GM18508 (cell line): Measurements from ENCODE around the gene TMEM132E.
"Not testable (repeated sequence)": the region's sequence is repeated elsewhere in the genome, so short reads cannot be mapped to it uniquely, and the experiment has no call there.

Experiments used
- ATAC-seq: cut with Tn5 transposase; IDR thresholded peaks from one replicate; pipeline ENCODE4 v1.9.1; 2021; ENCODE audit warnings: moderate number of reproducible peaks; ENCODE audit not compliant: insufficient read depth, unreplicated experiment

TMEM132E gene, protein sequence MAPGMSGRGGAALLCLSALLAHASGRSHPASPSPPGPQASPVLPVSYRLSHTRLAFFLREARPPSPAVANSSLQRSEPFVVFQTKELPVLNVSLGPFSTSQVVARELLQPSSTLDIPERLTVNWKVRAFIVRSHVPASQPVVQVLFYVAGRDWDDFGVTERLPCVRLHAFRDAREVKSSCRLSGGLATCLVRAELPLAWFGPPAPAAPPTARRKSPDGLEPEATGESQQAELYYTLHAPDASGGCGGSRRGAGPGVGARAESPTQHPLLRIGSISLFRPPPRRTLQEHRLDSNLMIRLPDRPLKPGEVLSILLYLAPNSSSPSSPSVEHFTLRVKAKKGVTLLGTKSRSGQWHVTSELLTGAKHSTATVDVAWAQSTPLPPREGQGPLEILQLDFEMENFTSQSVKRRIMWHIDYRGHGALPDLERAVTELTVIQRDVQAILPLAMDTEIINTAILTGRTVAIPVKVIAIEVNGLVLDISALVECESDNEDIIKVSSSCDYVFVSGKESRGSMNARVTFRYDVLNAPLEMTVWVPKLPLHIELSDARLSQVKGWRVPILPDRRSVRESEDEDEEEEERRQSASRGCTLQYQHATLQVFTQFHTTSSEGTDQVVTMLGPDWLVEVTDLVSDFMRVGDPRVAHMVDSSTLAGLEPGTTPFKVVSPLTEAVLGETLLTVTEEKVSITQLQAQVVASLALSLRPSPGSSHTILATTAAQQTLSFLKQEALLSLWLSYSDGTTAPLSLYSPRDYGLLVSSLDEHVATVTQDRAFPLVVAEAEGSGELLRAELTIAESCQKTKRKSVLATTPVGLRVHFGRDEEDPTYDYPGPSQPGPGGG (N-terminal part only)

DNA sequence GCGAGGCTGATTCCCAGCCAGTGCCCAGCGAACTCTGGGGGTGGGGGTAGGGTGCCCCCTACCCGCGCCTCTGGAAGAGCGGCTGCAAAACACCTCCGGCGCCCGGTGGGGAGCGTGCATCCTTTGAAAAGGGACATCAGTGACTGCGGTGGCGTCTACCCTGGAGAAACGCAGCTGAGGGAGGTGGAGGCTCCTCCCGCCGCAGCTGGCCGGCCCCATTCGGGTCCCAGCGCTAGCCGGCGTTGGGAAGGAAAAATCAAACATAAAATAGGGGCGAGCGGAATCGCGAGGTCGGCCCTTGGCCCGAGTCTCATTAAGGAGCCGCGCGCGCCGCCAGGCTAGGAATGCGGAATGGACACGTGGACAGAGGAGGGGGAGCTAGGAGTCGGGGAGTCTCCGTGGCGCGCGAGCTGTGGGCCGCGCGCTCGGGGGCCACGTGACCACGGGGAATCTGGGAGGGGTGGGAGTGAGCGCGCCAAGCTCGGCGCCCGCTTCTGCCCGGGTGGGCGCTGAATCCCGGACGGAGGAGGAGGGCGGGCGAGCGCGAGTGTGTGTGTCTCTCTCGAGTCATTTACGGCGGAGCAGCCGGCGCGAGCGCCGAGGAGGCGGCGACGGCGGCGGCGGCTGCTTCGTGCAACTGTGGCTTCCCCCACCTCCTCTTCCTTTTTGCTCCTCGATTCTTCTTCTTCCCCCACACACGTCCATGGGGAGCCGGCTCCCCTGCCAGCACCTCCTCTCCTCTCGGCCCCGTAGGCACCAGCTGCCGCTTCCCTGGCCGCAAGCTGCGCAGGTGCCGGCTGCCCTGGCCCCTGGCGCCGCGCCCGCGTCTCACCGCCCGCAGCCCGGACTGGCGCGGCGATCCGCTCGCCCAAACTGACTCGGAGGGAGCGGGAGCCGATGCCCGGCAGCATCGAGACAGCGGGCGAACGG, at the start of gene TMEM132E:
Gene TMEM132E (plus strand): TSS at position 566 of the 930 bp plus-strand sequence. CDS start 1,495 bp downstream, outside the sequence.
- ATAC-seq: no peak

DNA sequence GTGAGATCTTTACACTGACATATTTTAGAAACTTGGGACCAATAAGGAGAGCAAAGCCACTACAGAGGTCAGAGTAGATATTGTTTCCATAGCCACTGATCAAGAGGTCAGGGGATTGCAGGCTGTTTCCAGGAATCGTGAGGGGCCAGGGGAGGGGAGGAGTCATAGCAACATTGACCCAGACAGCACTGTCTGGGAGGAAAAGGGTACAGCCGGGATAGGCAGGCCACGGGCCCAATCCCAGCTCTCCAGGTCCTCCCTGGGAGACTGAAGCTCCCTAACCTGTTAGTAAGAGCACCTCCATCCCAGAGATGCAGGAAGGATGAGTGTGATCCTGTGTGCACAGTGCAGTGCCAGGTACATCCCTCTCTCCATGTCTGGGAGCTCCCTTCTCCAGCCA, 48.5 kb upstream of the TMEM132E start:
- no peak for ATAC-seq

DNA sequence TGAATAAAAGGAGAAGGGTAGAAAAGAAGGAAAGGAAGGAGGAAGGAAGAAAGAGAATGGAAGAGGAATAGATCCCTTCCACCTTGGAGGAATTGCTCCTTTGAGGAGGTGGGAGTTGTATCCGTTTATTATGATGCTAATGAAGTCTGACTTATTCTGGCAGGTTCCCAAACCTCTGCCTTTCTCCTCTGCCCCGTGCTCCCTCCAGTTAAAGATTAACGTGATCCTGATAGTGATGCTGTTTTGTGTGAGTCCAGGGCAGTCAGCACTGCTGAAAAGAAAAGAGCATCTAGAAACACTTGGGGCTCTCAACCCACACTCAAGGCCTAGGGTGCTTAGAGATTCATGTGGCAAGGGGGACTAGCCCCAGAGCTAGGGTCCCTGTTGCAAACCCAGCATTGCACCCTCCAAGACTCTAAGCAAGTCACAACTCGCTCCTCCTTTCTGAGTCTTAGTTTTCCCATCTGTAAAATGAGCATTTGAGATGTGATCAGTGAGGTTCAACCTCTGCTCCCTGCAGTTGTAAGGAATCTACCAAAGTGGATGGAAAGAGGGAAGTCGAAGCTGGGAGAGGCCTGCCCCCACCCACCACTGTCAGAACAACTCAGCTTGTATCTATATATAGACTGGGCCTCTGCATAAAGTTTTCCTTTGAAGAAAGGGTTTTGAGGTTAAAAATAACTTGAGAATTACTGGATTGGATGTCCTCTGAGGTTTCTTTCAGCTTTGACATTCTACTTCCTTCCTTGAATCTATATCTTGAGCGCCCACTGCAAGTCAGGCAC, 46.9 kb upstream of the TMEM132E start:
- ATAC-seq: no peak

DNA sequence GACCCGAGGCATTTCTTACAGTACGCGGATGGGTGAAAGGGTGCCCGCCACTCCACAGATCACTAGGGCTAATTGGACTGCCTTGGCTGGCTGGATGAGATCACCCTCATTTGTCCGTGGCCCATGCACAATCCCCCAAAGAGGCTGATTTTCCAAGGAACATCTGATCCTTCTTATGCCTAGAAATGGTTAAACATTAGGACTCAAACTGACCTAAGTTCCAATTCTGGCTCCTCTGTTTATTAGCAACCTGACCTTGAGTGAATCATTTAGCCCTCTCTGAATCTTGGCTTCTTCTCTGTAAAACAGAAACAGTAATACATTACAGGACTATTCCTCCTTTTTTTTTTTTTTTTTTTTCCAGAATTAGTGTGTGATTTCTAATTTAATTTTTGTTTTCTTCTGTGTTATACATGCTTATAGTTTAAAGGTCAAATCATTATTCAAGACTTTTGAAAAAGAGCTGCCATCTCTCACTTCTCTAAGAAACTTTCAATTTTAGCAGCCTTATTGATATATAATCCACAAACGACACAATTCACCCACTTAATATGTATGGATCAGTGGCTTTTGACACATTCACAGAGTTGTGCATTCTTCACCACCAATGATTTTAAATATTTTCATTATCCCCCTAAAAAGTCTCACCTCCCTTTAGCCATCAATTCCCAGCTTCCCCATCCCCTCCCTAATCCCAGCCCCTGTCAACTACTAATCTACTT, 45.4 kb upstream of the TMEM132E start:
- ATAC-seq: no peak

DNA sequence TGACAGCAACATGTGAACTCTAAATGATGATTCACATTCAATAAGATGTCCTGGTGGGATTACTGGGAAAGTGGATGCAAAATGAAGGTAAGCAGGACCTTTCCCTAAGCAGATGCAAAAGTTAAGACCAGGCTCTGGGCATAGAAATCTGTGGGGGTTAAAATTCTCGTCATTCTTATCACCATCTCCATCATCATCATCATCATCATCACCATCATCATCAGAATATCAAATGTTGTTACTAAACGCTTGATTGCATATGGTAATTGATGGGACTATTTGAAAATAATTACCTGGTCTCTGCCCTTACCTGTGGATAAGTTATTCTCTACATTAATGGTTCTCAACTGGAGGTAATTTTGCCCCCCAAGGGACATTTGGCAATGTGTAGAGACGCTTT, 41.9 kb upstream of the TMEM132E start:
- ATAC-seq: no peak

DNA sequence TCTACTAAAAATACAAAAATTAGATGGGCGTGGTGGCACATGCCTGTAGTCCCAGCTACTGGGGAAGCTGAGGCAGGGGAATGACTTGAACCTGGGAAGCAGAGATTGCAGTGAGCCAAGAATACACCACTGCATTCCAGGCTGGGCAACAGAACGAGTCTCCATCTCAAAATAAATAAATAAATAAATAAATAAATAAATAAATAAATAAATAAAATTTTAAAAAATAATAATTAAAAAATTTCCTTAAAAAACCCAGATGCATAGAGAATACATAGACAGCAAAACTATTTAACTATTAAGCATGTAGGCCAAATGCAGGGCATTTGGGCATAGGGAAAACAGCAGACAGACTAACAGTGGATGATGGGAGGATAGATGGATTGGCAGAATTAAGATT, 40.8 kb upstream of the TMEM132E start:
- not testable (repeated sequence) for ATAC-seq

DNA sequence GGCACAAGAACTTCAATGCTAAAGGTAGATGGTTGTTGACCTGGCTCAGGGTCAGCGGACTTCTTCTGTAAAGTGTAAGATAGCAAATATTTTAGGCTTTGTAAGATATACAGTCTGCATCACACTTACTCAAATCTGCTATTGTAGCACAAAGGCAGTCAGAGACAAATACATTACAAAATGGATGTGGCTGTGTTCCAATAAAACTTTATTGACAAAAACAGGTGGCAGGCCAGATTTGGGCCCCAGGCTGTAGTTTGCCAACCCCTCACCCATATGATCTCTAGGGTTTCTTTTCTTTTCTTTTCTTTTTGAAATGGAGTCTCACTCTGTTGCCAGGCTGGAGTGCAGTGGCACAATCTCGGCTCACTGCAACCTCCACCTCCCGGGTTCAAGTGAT, 39.5 kb upstream of the TMEM132E start:
- ATAC-seq: no peak

DNA sequence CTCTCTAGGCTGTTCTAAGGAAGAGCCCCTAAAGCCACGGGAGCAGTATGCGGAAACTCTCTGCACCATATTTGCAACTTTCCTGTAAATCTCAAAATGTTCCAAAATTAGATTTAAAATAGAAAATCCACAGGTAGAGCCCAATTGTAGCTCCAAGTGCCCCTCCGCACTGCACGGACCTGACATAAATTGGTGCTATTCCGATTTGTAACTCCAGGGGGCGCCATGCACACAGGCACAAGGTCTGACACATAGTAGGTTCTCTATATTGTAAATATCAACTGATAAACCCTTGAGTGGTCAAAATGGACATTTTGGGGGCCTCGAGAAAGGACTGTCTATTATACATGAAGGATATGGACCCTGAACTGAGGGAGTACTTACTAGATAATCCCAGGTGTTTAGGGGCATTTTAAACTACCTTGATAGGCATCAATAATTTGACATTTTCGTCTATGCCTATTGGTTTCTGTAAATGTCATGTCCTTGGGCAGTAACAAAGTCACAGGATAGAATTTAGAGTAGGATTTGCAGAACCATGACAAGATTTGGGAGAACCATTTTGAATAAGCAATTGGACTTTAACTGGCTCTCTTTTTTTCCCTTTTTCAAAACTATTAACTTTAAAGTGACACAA, 36.6 kb upstream of the TMEM132E start:
- no peak for ATAC-seq

DNA sequence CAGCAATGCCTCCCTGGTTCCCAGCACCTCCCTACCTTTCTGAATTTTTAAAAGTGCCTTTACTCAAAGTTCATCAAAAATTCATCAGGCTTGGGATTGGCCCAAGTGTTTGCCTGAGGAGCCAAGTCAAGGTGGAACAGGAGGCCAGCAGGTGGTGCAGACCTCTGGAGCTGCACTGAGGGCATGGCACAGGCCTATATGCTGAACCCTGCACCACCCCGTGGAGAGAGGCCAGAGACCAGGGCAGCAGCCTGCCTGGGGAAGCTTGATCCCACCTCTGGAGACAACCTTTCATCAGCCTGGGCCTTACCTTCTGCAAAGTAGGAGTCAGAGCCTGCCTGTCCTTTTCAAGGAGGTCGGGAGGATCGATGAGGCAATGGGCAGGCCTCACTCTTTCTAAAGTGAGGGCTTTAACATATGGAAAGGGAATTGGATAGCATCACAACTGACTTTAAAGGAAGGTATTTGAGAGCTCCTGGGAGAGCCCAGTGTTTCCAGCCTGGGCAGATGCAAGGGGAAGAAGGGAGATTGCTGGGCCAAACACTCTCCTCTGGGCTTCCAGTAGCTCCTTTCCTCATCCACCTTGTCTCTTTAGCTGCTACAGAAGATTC, 31.8 kb upstream of the TMEM132E start:
- no peak for ATAC-seq

DNA sequence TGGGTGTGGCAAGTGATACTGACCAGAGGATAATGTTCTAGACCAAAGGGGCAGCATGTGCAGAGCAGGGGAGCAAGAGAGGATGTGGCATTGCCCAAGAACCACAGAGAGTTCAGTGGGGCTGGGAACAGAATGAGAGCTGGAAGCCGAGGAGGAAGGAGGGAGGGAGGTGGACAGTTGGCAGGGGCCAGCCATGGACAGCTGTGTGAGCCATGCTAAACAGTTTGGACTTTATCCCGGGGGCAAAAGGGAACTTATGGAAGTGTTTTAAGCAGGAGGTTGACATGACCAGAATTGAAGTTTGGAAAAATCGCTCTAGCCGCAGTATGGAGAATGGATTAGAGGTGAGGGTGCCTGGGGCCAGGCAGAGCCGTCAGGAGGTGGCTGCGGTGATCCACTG, 29.4 kb upstream of the TMEM132E start:
- ATAC-seq: no peak

DNA sequence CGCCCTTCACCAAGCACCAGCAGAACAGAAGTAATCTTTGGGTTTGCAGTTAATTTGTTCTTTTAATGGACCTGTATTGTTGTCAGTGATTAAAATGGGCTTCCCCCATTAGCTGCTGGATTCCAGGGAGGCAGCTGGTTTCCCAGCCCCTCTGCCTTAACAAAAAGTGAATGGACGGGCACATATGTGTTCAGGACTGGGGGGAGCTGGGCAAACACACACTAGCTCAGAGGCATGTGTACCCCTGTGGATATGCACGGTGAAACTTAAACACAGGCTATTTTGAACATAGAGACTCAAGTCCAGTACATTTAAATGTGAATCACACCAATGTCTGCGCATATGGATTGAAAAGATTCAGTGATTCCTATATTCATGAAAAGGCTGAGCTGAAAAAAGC, 25.5 kb upstream of the TMEM132E start:
- ATAC-seq: no peak

DNA sequence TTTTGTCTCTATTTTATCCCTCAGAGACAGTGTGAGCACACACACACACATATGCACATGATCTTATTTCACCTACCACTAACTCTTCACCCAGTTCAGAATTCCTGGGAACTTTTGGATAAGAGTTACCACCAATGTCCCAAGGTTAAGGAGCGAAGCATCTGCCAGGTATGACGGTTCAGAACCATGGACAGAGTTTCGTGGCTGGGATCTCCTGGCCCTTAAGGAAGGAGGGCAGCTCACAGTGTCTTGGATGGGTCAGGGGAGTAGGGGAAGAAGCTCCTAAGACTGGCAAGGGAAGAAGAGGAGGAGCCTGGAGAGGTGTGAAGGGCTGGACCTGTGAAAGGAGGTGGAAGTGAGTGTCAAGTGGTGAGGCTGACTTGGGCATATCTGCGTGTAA, 23.0 kb upstream of the TMEM132E start:
- no peak for ATAC-seq

DNA sequence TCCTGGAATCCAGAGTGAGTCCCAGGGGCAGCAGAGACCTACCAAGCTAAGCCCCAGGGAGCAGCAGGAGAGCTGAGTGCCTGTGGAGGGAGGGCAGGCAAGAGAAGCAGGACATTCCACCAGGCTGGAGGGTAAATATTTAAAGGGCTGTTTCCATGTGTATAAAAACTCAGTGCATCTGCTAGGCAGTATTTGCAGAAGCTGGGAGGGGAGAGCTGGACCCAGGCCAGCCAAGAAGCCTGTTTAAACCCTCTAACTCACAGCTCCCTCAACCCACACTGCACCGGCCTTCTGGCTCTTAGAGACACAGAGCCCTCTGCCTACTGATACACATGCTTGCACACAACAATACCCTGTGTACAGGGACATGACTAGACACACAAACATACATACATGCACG, 22.5 kb upstream of the TMEM132E start:
- no peak for ATAC-seq

DNA sequence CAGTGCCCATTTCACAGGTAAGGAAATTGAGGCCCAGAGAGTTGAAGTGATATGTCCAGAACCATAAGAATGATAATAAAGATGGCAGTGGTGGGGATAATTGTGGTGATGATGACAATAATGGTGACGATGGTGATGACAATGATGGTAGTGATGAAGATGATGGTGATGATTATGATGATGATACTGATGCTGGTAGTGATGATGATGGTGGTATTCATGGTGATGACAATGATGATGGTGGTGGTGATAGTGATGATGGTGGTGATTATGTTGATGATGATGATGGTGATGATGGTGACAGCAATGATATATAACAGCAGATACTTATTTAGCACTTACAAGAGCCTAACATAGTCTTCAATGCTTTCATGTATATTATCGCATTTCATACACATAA, 18.1 kb upstream of the TMEM132E start:
- no peak for ATAC-seq

DNA sequence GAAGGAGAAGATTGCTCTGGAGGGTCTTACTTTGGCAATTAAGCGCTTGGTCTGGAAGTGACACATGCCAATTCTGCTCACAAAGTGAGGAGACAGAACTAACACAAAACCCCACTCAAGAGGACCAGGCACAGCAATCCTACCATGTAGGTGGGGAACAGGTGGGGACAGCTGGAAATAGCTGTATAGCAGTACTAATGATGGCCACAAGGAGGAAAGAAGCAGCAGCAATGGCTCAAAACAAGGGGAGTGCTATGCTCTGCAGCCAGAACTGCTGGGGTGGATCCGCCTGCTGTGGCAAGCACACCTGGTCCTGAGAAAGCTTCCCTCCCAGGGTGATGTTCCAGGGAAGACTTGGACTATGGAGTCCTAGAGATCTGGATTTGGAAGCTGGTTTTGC, 17.0 kb upstream of the TMEM132E start:
- no peak for ATAC-seq

DNA sequence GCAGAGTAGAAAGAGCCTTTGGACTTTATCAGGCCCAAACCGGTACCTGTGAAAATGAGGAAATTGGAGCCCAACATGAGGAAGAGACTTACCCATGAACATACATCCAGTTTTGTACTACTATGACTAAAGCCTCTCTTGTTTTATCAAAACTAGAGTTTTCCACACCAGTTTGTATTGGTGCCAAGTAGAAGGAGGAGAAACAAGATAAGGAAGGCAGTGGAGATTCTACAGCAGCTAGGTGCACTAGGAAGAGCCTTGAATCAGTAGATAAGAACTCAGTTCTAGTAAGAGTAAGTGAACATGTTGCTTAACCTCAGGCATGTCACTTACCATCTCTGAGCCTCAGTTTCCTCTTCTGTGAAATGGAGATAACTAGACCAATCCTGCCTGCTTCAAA, 13.7 kb upstream of the TMEM132E start:
- ATAC-seq: no peak

DNA sequence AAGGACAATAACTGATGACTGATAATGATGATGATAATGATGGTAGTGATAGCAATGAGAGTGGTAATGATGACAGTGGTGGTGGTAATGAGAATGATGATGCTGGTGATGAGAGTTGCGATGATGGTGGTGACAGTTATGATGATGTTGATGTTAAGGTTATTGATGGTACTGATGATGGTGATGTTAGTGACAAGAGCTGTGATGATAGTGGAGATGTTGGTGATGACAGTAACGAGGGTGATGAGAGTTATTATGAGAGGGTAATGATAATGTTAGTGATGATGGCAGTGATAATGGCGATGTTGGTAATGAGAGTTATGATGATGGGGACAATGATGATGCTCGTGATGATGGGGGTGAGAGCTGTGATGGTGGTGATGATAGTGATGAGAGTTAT, 13.2 kb upstream of the TMEM132E start:
- ATAC-seq: no peak

DNA sequence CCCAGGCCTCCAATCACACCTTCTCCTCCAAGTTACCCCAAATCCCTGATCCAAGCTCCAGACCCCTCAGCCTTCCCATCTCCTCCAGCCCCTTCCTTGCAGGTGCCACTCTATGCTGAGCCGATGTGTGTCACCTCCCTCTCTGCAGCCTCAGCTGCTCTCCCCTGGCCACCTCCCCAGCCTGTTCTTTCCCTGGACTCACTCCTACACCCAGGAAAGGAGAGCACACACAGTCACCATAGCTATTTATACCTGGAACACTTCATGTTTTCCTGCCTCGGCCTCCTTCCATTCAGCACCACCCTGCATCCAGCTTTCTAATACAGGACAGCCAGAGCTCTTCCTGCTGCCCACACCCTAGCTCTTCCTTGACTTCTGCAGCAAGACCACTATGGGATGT, 12.5 kb upstream of the TMEM132E start:
- ATAC-seq: no peak
